Psoas muscle (tissue), 8 donors: ENCODE results near the gene NRAS. TPM values are rescaled to one million over a fixed set of nuclear protein-coding genes. Genes with fewer than 3 reads are reported as not detected.

Experiments used
- ATAC-seq, 4 donors: fragments of 200-7000 bp; cut with Tn5 transposase; one replicate each; pipeline ENCODE4 v1.9.1; 2020; ENCODE audit warnings: moderate library complexity in 3 of 4, mild to moderate bottlenecking in 2 of 4
- DNase-seq, 2 donors: peaks; one replicate each; pipeline ENCODE4 v3.0.0-alpha.2; 2020
- H3K27ac ChIP-seq: fragments of 200-600 bp; one replicate; pipeline ENCODE4 v1.8.0; 2022
- H3K27me3 ChIP-seq, 3 donors: fragments of 200-600 bp in 1 of 3; one replicate each; pipeline versions ENCODE4 v1.6.1 to v1.8.0; 2013 to 2022; ENCODE audit warnings: low read length in 2 of 3, mild to moderate bottlenecking in 2 of 3, moderate library complexity in 1 of 3; ENCODE audit not compliant: insufficient read depth in 3 of 3
- H3K36me3 ChIP-seq, 2 donors: fragments of 200-600 bp in 1 of 2; one replicate each; pipeline versions ENCODE4 v1.6.1 to v1.8.0; 2013 to 2022; ENCODE audit warnings: low read depth in 1 of 2, mild to moderate bottlenecking in 1 of 2, moderate library complexity in 1 of 2; ENCODE audit not compliant: insufficient read depth in 1 of 2
- H3K4me1 ChIP-seq: fragments of 200-600 bp; one replicate; pipeline ENCODE4 v1.8.0; 2022
- H3K4me3 ChIP-seq: fragments of 200-600 bp; one replicate; pipeline ENCODE4 v1.8.0; 2022; ENCODE audit warnings: mild to moderate bottlenecking
- H3K9me3 ChIP-seq: fragments of 200-600 bp; one replicate; pipeline ENCODE4 v1.8.0; 2022
- WGBS, 3 donors: extraction: QIAGEN DNeasy Blood & Tissue Kit; methylation state at CpG; one replicate each; pipeline versions ENCODE4 v1.1.6 to v1.1.7; 2013; 5-methylcytosine and 5-hydroxymethylcytosine counted together
- intact Hi-C, 2 donors: fragments of 100-400 bp; cut with DNase I; formaldehyde crosslinking; loops; one replicate each; pipeline versions ENCODE4 v1.11.0 to v1.14.2; 2022
- polyA plus RNA-seq, 3 donors: library from polyadenylated mRNA; stranded (reverse); fragments of 200-250 nt; gene quantifications; one replicate each; pipeline ENCODE4 v1.2.3, GENCODE V29; 2013
- total RNA-seq, 4 donors: library from RNA; stranded (reverse); fragmentation: NEBNext Ultra II Directional in 2 of 4; extraction: Animal tissue kit (Norgen Biotek cat#: 25700) in 2 of 4; gene quantifications; one replicate each; pipeline versions ENCODE4 v1.2.1 to v1.2.4, GENCODE V29; 2021 to 2023
- TF ChIP-seq, protein P1 (sequence below): fragments of 200-600 bp; IDR thresholded peaks from one replicate; pipeline ENCODE4 v1.8.0; 2022; ENCODE audit warnings: antibody characterized with exemption
- donor health status: healthy with polysubstance abuse.
- donor health status: DM: no; HTN: no; CAD: no; lungs with moderate emphysema.
- donor health status: Bipolar disorder and iron deficiency.
- donor health status: healthy.
- donor health status: DM: yes; HTN: yes; CAD: no.
- donor health status: DM: no; HTN: no; CAD: no.
- donor health status: DM: no; HTN: no; CAD: no.
- donor health status: DM: yes; HTN: yes; CAD: no.

NRAS gene
- total and polyA plus RNA-seq, 7 donors = 3.6 to 15.8 (median 5.9) TPM

DNA sequence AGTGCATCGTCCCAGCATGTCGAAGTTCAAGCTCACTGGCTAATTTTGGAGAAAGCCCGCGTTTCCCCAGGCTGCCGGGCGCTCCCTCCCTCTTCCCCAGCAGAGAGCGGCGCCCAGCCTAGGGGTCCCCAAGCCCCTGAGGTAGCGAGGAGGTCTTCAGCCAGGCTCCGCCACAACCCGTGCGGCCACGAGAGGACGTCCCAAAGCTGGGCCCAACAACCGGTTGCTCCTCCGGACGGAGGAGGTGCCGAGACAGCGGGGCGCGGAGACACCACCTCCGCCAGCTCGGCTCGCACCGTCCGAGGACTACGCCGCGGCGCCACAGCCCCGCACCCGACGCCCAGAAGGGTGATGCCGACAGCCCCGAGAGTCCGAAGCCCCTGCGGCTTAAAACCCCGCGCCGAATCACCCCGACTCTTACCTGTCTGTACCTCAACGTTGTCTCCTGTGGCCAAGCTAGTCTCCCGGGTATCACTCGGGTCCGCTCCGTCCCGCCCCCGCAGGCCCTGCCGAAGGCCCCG is 46.9 kb downstream of the NRAS start, which contains the start of gene DENND2C:
Gene DENND2C (minus strand): TSS at position 488 of the 521 bp plus-strand sequence. CDS start 44,065 bp downstream, outside the sequence.
- Histone ChIP-seq H3K27me3 (no peaks in the 10 kb centered on the region), H3K4me3 (peak within 1 kb of the TSS; percentile 81), H3K4me1 (peaks cover 20% of the 10 kb centered on the region), H3K9me3 (no peaks in the 10 kb centered on the region), H3K27ac (peak within 1 kb of the TSS; percentile 91), H3K36me3 (peaks cover 0 to 47% of the 10 kb centered on the region in 2 donors)
- WGBS, 3 donors = 8 to 9% (median 8%) methylated on average over 48 to 50 of the region's 50 CpGs
- no peak for DNase-seq
- intact Hi-C loops = loop anchor here in 1 of 2 donors (5.0 kb wide), 1 partner anchor 88 kb away; the partner anchor contains the start of gene CSDE1
- TF ChIP-seq, protein P1, sequence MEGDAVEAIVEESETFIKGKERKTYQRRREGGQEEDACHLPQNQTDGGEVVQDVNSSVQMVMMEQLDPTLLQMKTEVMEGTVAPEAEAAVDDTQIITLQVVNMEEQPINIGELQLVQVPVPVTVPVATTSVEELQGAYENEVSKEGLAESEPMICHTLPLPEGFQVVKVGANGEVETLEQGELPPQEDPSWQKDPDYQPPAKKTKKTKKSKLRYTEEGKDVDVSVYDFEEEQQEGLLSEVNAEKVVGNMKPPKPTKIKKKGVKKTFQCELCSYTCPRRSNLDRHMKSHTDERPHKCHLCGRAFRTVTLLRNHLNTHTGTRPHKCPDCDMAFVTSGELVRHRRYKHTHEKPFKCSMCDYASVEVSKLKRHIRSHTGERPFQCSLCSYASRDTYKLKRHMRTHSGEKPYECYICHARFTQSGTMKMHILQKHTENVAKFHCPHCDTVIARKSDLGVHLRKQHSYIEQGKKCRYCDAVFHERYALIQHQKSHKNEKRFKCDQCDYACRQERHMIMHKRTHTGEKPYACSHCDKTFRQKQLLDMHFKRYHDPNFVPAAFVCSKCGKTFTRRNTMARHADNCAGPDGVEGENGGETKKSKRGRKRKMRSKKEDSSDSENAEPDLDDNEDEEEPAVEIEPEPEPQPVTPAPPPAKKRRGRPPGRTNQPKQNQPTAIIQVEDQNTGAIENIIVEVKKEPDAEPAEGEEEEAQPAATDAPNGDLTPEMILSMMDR = no peak
- ATAC-seq = peak; percentile 26 to 56 (median 41)

DNA sequence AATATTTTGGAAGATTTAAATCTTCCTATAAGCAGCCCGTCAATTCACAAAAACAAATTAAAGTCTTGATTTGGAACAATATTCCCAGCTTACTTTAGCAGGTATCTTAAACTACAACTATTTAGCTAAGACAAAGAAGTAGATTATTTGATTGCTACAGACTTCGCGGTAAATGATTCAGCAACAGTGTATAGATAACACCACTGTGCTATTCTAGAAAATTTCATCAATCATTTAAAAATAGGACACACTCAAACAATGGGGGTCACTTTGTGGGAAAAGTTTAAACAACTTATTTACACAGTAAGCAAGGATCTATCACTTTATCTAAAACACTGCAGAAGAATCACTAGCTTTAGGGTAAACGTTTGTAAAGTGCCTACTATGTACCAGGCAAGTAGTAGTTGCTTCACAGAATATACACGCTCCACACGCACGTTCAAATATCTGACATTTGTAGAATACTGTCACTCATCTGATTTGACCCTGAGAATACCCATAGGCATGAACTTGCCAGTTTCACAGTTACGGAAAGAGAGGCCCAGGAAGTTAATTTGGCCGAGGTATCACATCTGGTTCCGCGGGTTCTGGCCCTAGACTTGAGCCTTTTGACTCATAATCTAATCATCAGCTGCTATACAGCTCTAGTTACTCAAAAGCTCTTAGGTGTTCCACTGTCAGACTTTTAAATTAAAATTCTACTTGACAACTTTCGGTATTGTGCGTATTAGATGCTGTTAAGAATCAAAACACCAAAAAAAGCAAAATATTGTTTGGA is 47.6 kb downstream of the NRAS start:
- ATAC-seq (peak in 3 of 4 donors; percentile 9 to 34 (median 26)), DNase-seq (no peak)
- TF ChIP-seq, protein P1 = no peak
- WGBS, 3 donors = 33 to 57% (median 37%) methylated on average over 13 of the region's 13 CpGs
- Histone ChIP-seq H3K4me3 (peak overlapping the region; percentile 81), H3K27ac (peak overlapping the region; percentile 91), H3K4me1 (peaks cover 18% of the 10 kb centered on the region), H3K27me3 (no peaks in the 10 kb centered on the region), H3K36me3 (peaks cover 0 to 44% of the 10 kb centered on the region in 2 donors), H3K9me3 (no peaks in the 10 kb centered on the region)
- intact Hi-C loops = no loop called here

DNA sequence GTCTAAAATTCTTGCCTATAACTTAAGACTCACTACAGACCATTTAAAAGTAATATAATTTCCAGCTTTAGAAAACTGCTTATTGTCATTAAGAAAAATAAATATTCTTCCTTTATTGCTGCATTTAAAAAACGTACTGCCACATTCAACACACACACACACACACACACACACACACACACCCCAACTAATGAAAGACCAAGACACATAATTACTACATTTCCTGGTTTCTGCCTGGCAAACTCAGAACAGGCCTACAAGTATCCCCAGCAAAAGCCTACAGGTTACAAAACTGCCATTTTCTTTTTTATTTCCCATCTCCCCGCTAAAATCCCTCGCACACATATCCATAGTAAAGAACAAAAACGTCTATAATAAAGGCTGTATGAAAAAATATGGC is 48.2 kb downstream of the NRAS start:
- ATAC-seq (no peak), DNase-seq (no peak)
- Histone ChIP-seq H3K27me3 (no peaks in the 10 kb centered on the region), H3K4me1 (peaks cover 15% of the 10 kb centered on the region), H3K27ac (peak overlapping the region; percentile 91), H3K36me3 (peaks cover 0 to 44% of the 10 kb centered on the region in 2 donors), H3K4me3 (peak overlapping the region; percentile 81), H3K9me3 (no peaks in the 10 kb centered on the region)
- intact Hi-C loops = no loop called here
- WGBS, 3 donors = 81 to 92% (median 81%) methylated on average over 4 of the region's 4 CpGs
- TF ChIP-seq, protein P1 = no peak

DNA sequence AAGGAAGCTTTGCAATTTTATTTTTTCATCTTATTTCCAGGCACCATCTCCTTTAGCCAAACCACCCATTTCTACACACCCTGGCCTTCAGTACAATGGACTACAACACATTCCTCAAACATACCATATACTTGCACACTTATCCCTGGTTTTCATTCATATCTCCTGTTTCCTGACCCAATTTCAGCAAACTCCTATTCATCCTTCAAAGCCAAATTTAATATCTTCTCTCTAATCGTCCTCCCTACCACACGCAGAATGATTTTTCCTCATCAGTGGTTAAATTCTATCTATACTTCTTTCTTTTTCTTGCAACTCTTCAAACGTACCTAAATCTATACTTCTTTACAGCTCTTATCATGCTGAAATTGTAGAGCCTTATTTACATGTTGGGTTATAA is 49.6 kb downstream of the NRAS start:
- intact Hi-C loops = no loop called here
- TF ChIP-seq, protein P1 = no peak
- no peaks in the 10 kb centered on the region for H3K27me3 ChIP-seq
- peaks cover 10% of the 10 kb centered on the region for H3K4me1 ChIP-seq
- peaks cover 0 to 41% of the 10 kb centered on the region in 2 donors for H3K36me3 ChIP-seq
- no peaks in the 10 kb centered on the region for H3K9me3 ChIP-seq
- no peak for DNase-seq
- H3K27ac ChIP-seq = peak overlapping the region; percentile 91
- no peak overlapping the region for H3K4me3 ChIP-seq
- 87 to 91% (median 89%) methylated on average over 3 of the region's 3 CpGs for WGBS, 3 donors
- no peak for ATAC-seq
